Liver (tissue), 9 donors: Measurements from ENCODE around the gene TATDN2. TPM values are rescaled to one million over a fixed set of nuclear protein-coding genes. Genes with fewer than 3 reads are reported as not detected.
"Not testable (repeated sequence)": the region's sequence is repeated elsewhere in the genome, so short reads cannot be mapped to it uniquely, and the experiment has no call there.

Experiments
- DNase-seq: peaks from one replicate; pipeline ENCODE4 v3.0.0-alpha.2; 2017; ENCODE audit warnings: low spot score
- H3K27ac ChIP-seq, 2 donors: one replicate each; pipeline ENCODE4 v1.7.0; 2013; ENCODE audit warnings: inconsistent platforms in 2 of 2, low read length in 2 of 2, control low read depth in 1 of 2, low read depth in 1 of 2, mild to moderate bottlenecking in 1 of 2
- H3K27me3 ChIP-seq, 4 donors: one replicate each; pipeline versions ENCODE4 v1.6.1 to v1.7.0; 2013; ENCODE audit warnings: low read length in 3 of 4, inconsistent platforms in 1 of 4, mild to moderate bottlenecking in 1 of 4, moderate library complexity in 1 of 4; ENCODE audit not compliant: control insufficient read depth in 4 of 4, insufficient read depth in 4 of 4
- H3K36me3 ChIP-seq, 4 donors: one replicate each; pipeline versions ENCODE4 v1.6.1 to v1.7.0; 2013; ENCODE audit warnings: low read length in 3 of 4, mild to moderate bottlenecking in 3 of 4, low read depth in 1 of 4, moderate library complexity in 1 of 4; ENCODE audit not compliant: control insufficient read depth in 4 of 4, insufficient read depth in 3 of 4
- H3K4me1 ChIP-seq, 4 donors: one replicate each; pipeline versions ENCODE4 v1.6.1 to v1.7.0; 2013; ENCODE audit warnings: low read length in 3 of 4, mild to moderate bottlenecking in 3 of 4, moderate library complexity in 1 of 4; ENCODE audit not compliant: control insufficient read depth in 4 of 4, insufficient read depth in 4 of 4
- H3K4me3 ChIP-seq, 3 donors: one replicate each; pipeline versions ENCODE4 v1.6.1 to v1.7.0; 2013; ENCODE audit warnings: low read length in 3 of 3, control low read depth in 1 of 3, low read depth in 1 of 3, mild to moderate bottlenecking in 1 of 3
- H3K9ac ChIP-seq, 2 donors: one replicate each; pipeline ENCODE4 v1.7.0; 2013; ENCODE audit warnings: low read length in 2 of 2, mild to moderate bottlenecking in 2 of 2, moderate library complexity in 2 of 2, control low read depth in 1 of 2, low read depth in 1 of 2
- H3K9me3 ChIP-seq, 4 donors: one replicate each; pipeline versions ENCODE4 v1.6.1 to v1.7.0; 2013; ENCODE audit warnings: low read length in 3 of 4; ENCODE audit not compliant: control insufficient read depth in 4 of 4
- ATF3 ChIP-seq: IDR thresholded peaks from 2 replicates; pipeline ENCODE4 v1.6.1; 2016; ENCODE audit warnings: antibody characterized with exemption
- EGR1 ChIP-seq, 2 donors: IDR thresholded peaks; 2 replicates each; pipeline ENCODE4 v1.6.1; 2016 to 2018; ENCODE audit warnings: antibody characterized with exemption in 2 of 2, low read depth in 2 of 2
- FOXA1 ChIP-seq: IDR thresholded peaks from 2 replicates; pipeline ENCODE4 v1.6.1; 2016; ENCODE audit warnings: antibody characterized with exemption
- FOXA2 ChIP-seq: IDR thresholded peaks from 2 replicates; pipeline ENCODE4 v1.6.1; 2016; ENCODE audit warnings: antibody characterized with exemption
- GABPA ChIP-seq, 2 donors: IDR thresholded peaks in 1 of 2; conservative IDR thresholded peaks in 1 of 2; 2 replicates each; pipeline ENCODE4 v1.6.1; 2016; ENCODE audit warnings: antibody characterized with exemption in 2 of 2, mild to moderate bottlenecking in 1 of 2, moderate library complexity in 1 of 2
- HNF4A ChIP-seq, 2 donors: conservative IDR thresholded peaks; 2 replicates each; pipeline ENCODE4 v1.6.1; 2016; ENCODE audit warnings: antibody characterized with exemption in 2 of 2, mild to moderate bottlenecking in 2 of 2
- HNF4G ChIP-seq: IDR thresholded peaks from 2 replicates; pipeline ENCODE4 v1.6.1; 2016; ENCODE audit warnings: antibody characterized with exemption
- MAX ChIP-seq: IDR thresholded peaks from 2 replicates; pipeline ENCODE4 v1.6.1; 2016; ENCODE audit warnings: antibody characterized with exemption
- NR2F2 ChIP-seq: IDR thresholded peaks from 2 replicates; pipeline ENCODE4 v1.6.1; 2016; ENCODE audit warnings: antibody characterized with exemption
- RAD21 ChIP-seq, 2 donors: IDR thresholded peaks; 2 replicates each; pipeline ENCODE4 v1.6.1; 2016; ENCODE audit warnings: antibody characterized with exemption in 2 of 2, mild to moderate bottlenecking in 2 of 2
- REST ChIP-seq: IDR thresholded peaks from 2 replicates; pipeline ENCODE4 v1.6.1; 2016; ENCODE audit warnings: antibody characterized with exemption, mild to moderate bottlenecking
- RXRA ChIP-seq, 2 donors: IDR thresholded peaks; 2 replicates each; pipeline ENCODE4 v1.6.1; 2017 to 2018; ENCODE audit warnings: antibody characterized with exemption in 2 of 2, mild to moderate bottlenecking in 1 of 2
- SP1 ChIP-seq: IDR thresholded peaks from 2 replicates; pipeline ENCODE4 v1.6.1; 2018; ENCODE audit warnings: antibody characterized with exemption, mild to moderate bottlenecking
- WGBS: extraction: QIAGEN DNeasy Blood & Tissue Kit; methylation state at CpG from one replicate; pipeline ENCODE4 v1.1.7; 2013; 5-methylcytosine and 5-hydroxymethylcytosine counted together
- polyA plus RNA-seq, 2 donors: library from polyadenylated mRNA; stranded (reverse) in 1 of 2; unstranded in 1 of 2; fragments of 200-250 nt in 1 of 2; fragments of >200 nt in 1 of 2; fragmentation: Nextera tagmentation in 1 of 2; extraction: Ambion mirVana in 1 of 2; gene quantifications; one replicate each; pipeline versions ENCODE4 v1.2.1 to v1.2.3, GENCODE V29; 2013 to 2015
- total RNA-seq, 2 donors: library from RNA; depleted of rRNA; stranded (reverse); fragments of >200 nt; gene quantifications; one replicate each; pipeline ENCODE4 v1.2.3, GENCODE V29; 2014
- TF ChIP-seq, protein P1 (sequence below): fragments of 150-350 bp; IDR thresholded peaks from 2 replicates; pipeline ENCODE4 v1.5.1; 2017; ENCODE audit warnings: improper control_type of control experiment, low read depth, low read length; ENCODE audit not compliant: missing input control
- donor health status: healthy.
- donor health status: healthy.
- donor health status: healthy.
- donor health status: healthy.
- donor health status: healthy.

Gene TATDN2
- total and polyA plus RNA-seq, 4 donors, result 3.7 to 14.2 (median 9.0) TPM

GRCh38 chr3:10263646-10264363, 15.5 kb downstream of the TATDN2 start:
- peaks cover 0 to 9% (median 7%) of the 10 kb centered on the region in 4 donors for H3K4me1 ChIP-seq
- no peak overlapping the region for H3K27ac ChIP-seq
- H3K27me3 ChIP-seq, result no peaks in the 10 kb centered on the region
- peaks cover 0 to 21% (median 15%) of the 10 kb centered on the region in 4 donors for H3K36me3 ChIP-seq
- H3K9ac ChIP-seq, result peak overlapping the region in 1 of 2 donors; percentile 43
- TF ChIP-seq, protein P1, sequence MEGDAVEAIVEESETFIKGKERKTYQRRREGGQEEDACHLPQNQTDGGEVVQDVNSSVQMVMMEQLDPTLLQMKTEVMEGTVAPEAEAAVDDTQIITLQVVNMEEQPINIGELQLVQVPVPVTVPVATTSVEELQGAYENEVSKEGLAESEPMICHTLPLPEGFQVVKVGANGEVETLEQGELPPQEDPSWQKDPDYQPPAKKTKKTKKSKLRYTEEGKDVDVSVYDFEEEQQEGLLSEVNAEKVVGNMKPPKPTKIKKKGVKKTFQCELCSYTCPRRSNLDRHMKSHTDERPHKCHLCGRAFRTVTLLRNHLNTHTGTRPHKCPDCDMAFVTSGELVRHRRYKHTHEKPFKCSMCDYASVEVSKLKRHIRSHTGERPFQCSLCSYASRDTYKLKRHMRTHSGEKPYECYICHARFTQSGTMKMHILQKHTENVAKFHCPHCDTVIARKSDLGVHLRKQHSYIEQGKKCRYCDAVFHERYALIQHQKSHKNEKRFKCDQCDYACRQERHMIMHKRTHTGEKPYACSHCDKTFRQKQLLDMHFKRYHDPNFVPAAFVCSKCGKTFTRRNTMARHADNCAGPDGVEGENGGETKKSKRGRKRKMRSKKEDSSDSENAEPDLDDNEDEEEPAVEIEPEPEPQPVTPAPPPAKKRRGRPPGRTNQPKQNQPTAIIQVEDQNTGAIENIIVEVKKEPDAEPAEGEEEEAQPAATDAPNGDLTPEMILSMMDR, result peak; percentile 40
- peak; percentile 11 to 58 for TF ChIP-seq RAD21 (IDR thresholded peaks at IDR 0.05)
- TF ChIP-seq RXRA (IDR thresholded peaks at IDR 0.05), result no peak
- TF ChIP-seq EGR1 (IDR thresholded peaks at IDR 0.05; ENCODE audit: low read depth in 2 of 2), result peak in 1 of 2 donors; percentile 82
- H3K4me3 ChIP-seq, result no peak overlapping the region
- no peaks in the 10 kb centered on the region for H3K9me3 ChIP-seq
- DNase-seq, result peak; percentile 43
- 71% methylated on average over 12 of the region's 12 CpGs for WGBS

GRCh38 chr3:10265833-10266232, 17.6 kb downstream of the TATDN2 start:
- TF ChIP-seq FOXA1 (no peak), HNF4A (conservative IDR thresholded peaks at IDR 0.05) (no peak), NR2F2 (no peak), GABPA (IDR thresholded peaks at IDR 0.05 in 1 of 2, conservative IDR thresholded peaks at IDR 0.05 in 1 of 2) (no peak), RXRA (IDR thresholded peaks at IDR 0.05) (no peak), REST (no peak), ATF3 (no peak), FOXA2 (no peak), SP1 (no peak), HNF4G (no peak), MAX (no peak)
- TF ChIP-seq, protein P1, result no peak
- Histone ChIP-seq H3K27me3 (no peaks in the 10 kb centered on the region), H3K27ac (no peak overlapping the region), H3K36me3 (peaks cover 4 to 20% (median 13%) of the 10 kb centered on the region in 4 donors), H3K4me1 (peaks cover 0 to 9% (median 7%) of the 10 kb centered on the region in 4 donors), H3K9ac (no peak overlapping the region), H3K9me3 (no peaks in the 10 kb centered on the region), H3K4me3 (no peak overlapping the region)
- WGBS, result 65% methylated on average over 2 of the region's 2 CpGs
- DNase-seq, result no peak

DNA sequence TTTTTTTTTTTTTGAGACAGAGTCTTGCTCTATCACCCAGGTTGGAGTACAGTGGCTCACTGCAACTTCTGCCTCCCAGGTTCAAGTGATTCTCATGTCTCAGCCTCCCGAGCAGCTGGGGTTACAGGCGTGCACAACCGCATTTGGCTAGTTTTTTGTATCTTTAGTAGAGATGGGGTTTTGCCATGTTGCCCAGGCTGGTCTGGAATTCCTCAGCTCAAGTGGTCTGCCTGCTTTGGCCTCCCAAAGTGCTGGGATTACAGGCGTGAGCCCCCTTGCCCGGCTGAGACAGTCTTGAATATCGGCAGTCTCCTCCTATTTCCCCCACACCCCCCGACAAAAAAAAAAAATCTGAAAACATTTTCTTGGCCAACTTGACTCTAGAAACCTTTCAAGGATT, 18.7 kb downstream of the TATDN2 start:
- not testable (repeated sequence) for H3K9me3 ChIP-seq, H3K27ac ChIP-seq, H3K4me1 ChIP-seq, H3K9ac ChIP-seq, H3K4me3 ChIP-seq, H3K27me3 ChIP-seq, DNase-seq
- 93% methylated on average over 7 of the region's 7 CpGs for WGBS
- peaks cover 4 to 20% (median 13%) of the 10 kb centered on the region in 4 donors for H3K36me3 ChIP-seq
